Stimulated activated CD8-positive, alpha-beta memory T cell treated with anti-CD3 and anti-CD28 coated beads, Interleukin-15, amount 100 ng/mL, for 1 hour (primary cell): ENCODE results near the gene UPK1B.
"Not testable (repeated sequence)": the region's sequence is repeated elsewhere in the genome, so short reads cannot be mapped to it uniquely, and the experiment has no call there.

ENCODE experiments used
- DNase-seq: peaks from one replicate; pipeline ENCODE4 v3.0.0-alpha.2; 2020; ENCODE audit warnings: low read depth

Gene UPK1B

DNA sequence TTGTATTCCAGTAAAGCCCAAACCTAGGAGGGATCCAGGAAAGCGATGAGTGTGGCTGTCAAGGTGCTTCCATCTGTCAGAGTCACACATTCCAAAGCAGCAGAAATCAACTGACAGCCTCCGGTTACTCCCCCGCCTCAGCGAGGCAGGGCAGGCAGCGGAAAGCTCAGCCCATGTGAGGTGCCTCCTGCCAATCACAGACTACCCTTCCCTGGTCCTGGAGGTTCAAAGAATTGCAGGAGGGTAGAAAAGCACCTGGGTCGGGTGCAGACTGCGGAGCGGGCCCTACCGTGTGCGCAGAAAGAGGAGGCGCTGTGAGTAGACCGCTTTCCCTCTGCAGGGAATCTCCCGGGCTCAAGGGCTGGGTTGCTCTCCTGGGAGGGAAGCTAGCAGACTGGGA, at the start of gene UPK1B:
Gene UPK1B, plus strand, starts transcription at position 274 of the 400 bp plus-strand sequence. CDS start 13,144 bp downstream, outside the sequence.
- no peak for DNase-seq

DNA sequence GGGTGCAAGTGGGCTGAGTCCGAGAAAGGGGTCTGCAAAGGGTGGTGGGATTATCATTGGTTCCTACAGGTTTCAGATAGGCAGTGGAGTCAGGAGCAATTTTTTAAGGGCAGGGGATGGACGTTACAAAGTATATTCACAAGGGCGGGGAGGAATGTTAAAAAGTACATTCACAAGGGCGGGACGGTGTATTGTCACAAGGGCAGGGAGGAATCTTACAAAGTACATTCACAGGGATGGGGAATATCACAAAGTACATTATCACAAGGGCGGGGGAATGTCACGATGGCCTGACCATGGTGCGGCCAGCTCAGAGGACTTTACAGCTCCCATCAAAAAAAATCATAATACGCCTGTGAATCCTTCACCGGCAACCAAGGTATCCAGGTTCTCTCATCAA, 48.1 kb upstream of the UPK1B start:
- no peak for DNase-seq

DNA sequence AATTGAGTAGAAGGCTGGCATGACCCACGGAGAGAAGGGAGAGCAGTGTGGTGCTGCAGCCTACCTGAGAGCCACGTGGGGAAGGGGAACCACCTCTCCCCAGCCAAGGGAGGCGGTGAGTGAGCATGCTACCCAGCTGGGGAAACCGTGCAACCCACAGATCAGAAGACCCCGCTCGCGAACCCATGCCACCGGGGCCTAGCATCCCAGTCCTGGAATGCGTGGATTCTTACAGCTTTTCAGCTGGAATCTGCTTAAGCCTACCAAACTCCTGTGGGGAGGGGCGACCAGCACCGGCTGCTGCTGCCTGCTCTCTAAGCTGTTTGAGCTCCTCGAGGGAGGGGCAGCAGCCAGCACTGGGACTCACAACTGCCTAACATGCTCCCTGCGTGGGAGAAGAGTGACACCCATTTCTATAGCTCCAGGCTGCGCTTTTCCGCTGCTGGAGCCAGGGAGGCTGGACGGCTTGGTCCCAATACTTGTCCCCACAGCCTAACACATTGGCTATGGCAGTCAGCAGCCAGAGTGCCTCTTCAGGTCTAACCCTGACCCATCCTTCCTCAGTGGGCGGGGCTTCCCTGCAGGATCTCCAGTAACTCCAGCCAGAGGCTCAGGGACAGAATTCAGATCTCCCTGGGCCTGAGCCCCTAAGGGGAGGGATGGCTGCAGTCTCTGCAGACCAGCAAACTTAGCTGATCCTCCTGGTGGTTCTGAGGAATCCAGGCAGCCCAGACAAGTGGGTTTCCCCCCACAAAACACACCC, 47.5 kb upstream of the UPK1B start:
- DNase-seq, result no peak

DNA sequence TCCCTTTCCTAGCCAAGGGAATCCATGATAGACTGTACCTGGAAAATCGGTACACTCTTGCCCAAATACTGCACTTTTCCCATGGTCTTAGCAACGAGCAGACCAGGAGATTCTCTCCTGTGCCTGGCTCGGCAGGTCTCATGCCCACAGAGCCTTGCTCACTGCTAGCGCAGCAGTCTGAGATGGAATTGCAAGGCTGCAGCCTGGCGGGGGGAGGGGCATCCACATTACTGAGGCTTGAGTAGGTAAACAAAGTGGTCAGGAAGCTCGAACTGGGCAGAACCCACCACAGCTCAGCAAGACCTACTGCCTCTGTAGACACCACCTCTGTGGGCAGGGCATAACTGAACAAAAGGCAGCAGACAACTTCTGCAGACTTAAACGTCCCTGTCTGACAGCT, 43.1 kb upstream of the UPK1B start:
- not testable (repeated sequence) for DNase-seq

DNA sequence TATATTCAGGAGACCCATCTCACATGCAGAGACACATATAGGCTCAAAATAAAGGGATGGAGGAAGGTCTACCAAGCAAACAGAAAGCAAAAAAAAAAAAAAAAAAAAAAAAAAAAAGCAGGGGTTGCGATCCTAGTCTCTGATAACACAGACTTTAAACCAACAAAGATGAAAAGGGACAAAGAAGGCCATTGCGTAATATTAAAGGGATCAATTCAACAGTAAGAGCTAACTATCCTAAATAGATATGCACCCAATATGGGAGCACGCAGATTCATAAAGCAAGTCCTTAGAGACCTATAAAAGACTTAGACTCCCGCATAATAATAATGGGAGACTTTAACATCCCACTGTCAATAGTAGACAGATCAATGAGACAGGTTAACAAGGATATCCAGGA, 41.1 kb upstream of the UPK1B start:
- DNase-seq, result not testable (repeated sequence)

DNA sequence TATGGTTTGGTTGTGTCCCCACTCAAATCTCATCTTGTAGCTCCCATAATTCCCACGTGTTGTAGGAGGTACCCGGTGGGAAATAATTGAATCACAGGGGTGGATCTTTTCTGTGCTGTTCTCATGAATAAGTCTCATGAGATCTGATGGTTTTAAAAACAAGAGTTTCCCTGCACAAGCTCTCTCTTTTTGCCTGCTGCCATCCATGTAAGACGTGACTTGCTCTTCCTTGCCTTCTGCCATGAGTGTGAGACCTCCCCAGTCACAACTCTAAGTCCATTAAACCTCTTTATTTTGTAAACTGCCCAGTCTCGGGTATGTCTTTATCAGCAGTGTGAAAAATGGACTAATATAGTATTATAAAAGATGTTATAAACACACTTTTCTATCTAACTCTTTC, 34.0 kb upstream of the UPK1B start:
- DNase-seq, result not testable (repeated sequence)

DNA sequence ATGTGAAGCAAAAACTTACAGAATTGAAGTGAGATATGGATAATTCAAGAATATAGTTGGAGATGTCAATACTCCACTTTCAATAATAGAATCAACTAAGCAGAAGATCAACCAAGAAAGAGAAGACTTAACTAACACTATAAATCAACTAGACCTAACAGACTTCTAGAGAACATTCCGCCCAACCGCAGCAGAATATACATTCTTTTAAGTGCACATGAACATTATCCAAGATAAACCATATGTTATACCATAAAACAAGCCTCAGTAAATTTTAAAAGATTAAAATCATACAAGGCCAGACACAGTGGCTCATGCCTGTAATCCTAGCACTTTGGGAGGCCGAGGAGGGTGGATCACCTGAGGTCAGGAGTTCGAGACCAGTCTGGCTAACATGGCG, 32.9 kb upstream of the UPK1B start:
- no peak for DNase-seq

DNA sequence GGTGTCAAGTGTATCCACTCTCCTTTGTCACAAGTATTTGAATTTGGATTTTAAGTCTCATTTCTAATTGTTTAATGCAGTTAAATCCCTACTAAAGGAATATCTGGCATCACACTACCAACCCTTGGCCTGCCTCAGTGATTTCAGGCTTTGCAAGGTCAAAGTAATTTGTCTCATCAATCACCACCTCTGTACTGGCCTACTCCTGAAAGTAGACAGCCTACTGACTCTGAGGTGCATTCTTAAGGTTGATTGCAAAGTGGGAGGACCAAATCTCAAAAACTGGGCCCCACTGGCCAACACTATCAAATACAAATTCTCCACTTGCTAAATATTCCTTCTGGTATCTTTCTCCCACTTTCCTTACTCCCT, 28.3 kb upstream of the UPK1B start:
- no peak for DNase-seq

DNA sequence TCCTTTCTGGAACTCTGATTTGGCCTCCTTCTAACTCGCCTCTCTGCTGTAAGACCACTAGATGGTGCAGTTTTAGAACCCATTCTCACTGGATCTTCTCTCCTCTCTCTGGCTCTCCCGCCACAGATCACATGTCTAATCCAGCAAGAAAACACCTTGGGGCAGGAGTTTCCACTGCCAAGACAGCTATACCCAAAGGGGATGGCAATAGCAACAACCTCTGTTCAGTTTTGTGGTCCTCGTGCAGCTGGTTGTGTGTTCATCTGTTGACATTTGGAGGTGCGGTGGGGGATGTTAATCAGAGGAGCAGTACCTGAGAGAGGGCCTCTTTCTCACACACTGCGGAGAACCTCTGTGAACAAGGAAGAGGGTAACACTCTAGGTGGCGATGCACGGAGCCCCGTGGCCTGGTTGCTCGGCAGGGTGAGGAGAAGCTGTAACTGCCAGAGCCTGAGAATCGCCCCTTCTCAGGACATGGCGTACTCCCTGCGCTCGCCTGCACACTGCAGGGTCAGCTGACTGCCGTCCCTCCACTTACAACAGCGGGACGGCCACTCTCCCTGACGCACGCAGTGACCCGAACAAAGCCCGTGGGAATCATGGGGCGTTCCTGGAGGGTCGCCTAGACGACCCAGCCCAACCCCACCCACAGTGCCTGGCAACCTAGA, 27.8 kb upstream of the UPK1B start, which contains the start of gene TEX55:
Gene TEX55, plus strand, starts transcription at position 666 of the 668 bp plus-strand sequence. CDS start 25 bp downstream, outside the sequence.
- no peak for DNase-seq

DNA sequence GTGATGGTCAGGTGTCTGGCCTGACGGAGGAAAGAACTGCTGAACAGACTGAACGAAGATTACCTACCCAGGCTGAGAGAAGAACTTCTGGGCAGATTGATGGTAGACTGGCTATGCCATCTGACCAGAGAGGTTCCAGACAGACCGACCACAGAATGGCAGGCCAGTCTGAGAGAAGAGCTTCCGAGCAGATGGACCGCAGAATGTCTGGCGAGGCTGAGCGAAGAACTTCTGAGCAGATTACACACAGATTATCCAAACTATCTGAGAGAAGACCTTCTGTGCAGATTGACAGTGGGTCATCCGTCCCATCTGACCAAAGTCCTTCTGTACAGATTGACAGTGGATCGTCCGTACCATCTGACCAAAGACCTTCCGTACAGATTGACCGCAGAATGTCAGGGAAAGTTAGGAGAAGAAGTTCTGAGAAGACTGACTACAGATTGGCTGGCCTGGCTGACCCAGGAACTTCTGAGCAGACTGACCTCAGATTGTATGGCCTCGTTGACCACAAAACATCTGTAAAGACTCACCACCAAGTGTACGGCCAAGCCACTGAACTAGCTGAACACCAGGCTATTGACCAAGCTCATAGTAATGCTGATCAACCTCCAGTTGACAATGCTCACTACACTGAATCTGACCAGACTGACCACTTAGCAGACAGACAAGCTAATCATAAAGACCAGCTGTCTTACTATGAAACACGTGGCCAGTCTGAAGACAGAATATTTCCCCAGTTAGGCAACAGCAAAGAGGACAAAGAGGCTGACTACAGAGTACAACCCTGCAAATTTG, 26.6 kb upstream of the UPK1B start:
- DNase-seq, result no peak

DNA sequence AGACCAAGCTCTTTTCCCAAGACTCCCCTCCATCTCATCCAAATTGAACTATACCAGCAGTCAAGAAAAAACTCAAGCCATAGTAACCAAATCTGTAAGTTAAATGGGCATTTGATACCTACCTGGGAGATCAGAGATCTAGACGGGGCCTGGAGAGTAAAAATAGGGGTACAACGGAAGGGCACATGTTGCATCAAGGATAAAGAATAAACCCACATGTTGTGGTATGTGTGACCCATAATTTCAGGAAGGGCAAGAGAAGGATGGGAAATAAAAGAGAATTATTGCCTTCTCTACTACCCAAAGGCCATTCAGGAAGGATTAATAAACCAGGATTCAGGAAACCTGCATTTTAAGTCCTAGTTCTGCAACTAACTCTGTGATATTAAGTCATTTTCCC, 25.9 kb upstream of the UPK1B start:
- no peak for DNase-seq

DNA sequence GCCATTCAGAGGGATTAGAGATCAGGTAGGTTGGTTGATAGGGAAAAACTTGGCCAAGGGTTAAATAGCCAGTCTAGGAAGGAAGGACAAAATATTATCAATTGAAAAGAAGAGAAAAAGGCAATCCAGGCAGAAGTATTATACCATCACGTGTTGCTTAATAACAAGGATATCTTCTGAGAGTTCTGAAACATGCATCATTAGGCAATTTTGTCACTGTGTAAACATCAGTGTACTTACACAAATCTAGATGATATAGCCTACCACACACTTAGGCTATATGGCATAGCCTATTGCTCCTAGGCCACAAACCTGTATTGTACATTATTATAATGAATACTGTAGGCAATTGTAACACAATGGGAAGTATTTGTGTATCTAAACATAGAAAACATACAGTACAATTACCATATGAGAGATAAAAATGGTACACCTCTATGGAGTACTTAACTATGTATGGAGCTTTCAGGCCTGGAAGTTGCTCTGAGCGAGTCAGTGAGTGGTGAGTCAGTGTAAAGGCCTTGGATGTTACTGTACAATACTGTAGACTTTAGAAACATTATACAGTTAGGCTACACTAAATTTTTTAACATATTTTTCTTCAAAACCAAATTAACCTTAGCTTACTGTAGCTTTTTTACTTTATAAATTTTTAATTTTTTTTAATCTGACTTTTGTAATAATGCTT, 24.8 kb upstream of the UPK1B start:
- no peak for DNase-seq

DNA sequence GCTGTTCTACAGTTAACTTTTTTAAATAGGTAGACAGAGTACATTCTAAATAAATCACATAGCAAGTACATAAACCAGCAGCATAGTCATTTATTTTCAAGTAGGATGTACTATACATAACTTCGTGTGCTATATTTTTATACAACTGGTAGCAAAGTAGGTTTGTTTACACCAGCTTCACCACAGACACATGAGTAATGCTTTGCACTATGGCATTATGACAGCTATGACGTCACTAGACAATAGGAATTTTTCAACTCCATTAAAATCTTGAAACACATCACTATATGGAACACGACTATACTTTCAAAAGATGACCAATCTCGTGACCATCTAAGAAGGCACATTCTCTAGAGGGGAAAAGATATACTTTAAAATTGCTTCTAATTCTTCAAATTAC, 23.9 kb upstream of the UPK1B start:
- no peak for DNase-seq

DNA sequence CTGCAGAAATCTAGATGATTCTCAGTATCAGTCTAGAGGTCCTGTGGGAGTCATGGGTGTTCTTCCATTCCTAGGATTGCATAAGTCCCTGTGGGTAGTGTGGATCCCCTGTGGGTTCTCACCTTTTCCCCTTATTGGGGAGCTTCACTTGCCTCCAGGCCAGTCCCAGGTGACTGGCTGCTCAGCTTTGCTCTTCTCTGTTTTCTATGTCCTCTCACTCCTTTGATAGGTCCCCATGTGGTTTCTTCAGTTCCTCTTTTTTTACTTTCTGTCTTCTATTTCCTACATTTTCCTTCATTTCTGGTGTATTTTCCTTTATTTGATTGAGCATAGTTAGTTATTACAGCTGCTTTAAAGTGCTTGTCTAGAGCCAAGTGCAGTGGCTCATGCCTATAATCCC, 16.5 kb upstream of the UPK1B start:
- no peak for DNase-seq

DNA sequence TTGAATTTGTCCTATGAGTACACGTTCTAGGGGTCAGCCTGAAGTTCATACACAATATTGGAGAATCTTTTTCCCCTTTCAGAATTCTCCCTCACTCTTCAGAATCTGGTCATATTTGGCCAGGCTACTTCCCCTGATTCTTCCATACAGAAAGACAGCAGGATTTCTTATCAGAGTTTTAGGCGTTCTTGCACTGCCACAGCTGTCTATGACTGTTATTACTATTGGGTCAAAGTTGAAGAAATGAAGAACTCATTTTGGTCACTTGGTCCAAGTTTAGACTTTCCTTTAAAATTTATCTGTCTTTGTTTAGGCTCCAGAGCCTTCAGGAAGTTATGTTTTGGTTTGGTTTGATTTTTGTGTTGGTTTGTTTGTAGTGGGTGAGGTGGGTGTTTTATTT, 15.4 kb upstream of the UPK1B start:
- DNase-seq, result no peak

DNA sequence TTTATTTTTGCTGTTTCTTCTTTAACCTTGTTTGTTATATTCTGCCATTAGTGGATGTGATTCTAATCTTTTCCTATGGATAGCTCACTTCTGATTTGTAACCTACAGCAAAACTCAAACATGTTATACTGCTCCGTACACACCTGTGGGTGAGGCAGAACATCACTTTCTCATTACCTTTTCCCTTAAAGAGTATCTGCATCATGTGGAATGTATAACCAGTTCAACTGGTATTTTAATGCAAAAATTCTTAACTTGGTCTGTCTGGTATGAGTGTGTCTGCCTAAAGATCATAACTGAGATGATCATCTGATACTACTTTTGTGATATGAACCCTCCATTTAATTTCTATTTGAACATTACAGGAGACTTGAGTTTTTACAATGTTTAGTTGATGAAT, 13.0 kb upstream of the UPK1B start:
- DNase-seq, result no peak

DNA sequence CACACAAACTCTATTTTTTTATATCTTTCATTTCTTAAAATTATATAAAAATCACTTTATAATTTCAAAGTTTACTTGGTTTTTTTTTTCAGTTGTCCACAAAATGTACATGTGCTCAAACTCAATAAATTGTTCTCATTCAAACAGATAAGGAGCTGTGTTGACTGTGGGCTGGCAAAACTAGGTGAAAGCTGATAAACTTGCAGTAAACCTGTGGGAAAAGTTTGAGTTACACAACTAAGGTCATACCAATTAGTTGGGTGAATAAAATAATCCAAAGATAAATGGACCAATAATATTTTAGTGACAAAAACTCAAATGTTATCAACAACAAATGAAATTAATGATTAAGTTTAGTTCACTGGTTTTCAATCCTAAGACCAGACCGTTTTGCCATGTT, 12.6 kb upstream of the UPK1B start:
- no peak for DNase-seq

DNA sequence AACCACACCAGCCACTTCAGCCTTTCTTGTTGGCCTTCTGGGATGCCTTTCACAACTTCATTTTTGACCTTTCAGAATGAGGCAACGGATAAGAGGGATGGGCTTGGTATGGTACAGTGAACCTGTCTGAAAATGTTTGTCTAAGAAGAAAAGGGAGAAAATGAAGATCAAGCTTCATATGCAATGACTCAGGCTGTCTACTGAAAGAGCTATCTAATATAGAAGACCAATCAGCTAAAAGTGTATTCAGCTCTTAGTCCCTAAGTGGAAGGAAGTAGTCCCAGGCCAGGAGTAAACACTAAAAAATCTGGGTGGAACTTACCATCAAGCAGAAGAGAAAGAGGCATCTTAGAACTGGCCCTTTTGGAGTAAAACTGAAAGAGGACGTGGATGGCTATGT, 12.2 kb upstream of the UPK1B start:
- no peak for DNase-seq

DNA sequence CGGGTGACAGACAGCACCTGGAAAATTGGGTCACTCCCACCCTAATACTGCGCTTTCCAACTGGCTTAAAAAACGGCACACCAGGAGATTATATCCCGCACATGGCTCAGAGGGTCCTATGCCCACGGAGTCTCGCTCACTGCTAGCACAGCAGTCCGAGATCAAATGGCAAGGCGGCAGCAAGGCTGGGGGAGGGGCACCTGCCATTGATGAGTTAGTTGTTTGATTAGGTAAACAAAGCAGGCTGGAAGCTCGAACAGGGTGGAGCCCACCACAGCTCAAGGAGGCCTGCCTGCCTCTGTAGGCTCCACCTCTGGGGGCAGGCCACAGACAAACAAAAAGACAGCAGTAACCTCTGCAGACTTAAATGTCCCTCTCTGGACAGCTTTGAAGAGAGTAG, 8.7 kb upstream of the UPK1B start:
- DNase-seq, result not testable (repeated sequence)

DNA sequence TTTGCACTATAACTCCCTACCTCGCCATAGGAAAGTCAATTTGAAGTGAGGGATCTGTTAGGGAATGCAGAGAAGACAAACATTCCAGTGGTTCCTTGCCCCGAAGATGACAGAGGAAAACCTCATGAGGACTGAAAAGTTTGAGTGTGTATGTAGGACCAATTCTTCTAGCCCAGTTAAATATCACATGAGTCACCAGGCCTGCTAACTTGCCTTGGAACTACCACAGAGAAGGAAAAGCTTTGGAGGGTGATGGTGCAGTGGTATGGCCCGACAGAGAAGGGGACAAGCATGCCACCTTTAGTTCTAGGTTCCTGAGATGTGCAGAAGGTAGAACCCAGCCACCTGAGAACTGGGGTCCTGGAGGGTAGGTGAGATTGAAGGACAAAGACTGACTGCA, 2.6 kb upstream of the UPK1B start:
- DNase-seq, result no peak

DNA sequence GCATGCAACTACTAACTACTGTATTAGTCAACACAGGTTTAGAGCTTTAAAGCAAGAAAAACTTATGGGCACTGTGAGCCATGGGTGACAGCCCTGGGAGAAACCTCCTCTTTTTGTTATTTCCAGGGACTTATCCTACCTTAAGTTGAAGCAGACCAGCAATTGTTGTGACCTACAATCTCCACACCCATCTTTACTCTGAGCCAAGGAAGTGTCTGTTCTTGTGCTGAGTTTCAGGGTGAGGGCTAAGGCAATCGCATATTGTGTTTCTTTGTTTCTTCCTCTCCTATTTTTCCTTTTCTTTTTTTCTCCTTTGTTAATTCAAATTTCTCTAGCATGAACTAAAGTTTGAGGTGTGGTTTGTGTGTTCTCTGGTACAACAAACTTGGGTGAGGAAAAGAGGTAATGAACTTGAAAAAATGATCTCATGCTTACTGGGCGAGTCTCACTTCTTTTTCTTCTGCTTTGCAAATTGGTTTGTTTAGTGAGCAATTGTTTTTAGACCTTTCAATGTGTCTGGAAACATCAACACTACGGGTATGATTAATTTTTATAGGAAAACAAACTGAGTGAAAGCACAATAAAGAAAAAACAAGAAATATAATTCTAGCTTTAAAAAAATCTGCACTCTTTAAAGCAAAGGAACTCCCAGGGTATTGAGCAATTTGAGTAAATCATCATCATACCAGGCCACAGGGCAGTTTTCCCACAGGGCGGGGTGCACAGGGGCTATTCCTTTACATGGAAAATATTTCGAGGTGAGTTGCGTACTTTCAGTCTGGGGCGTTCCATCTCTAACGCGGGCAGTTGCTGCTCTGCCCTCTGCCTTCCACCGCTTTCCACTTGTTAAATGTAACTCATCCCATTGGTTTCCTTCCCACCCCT, 2.7 kb downstream of the UPK1B start:
- no peak for DNase-seq
